ENCODE measurements around the gene DHX35.
"Not testable (repeated sequence)": the region's sequence is repeated elsewhere in the genome, so short reads cannot be mapped to it uniquely, and the experiment has no call there.

DHX35 gene

DNA sequence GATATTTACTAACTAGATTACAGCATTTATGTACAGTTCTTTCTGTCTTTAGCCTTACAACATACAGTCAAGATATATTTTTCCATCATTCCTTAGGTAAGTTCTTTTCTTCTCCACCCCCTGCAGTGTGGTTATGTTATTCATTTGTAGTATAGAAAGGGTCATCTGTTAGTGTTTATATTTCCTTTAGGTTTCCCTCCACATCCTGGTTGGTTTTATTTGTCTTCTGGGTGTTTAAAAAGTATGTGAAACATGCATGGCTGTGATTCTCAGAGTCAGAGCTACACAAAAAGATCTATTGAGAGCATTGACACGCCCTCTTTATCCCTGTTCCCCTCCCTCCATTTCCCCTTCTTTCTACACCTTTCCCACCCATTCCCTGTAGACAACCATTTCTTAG is 20.1 kb downstream of the DHX35 start:
- no peak for FAIRE-seq

DNA sequence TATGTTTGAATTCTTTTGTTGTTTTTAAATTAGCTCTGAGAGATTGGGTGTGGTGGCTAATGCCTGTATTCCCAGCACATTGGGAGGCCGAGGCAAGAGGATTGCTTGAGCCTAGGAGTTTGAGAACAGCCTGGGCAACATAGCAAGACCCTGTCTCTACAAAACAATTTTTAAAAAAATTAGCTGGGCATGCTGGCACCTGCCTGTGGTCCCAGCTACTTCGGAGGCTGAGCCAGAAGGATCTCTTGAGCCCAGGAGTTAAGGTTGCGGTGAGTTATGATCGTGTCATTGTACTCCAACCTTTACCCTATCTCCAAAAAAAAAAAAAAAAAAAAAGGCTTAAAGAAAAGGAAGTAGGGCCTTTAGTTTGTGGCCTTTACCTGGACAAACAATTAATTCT is 22.9 kb downstream of the DHX35 start:
- FAIRE-seq, result no peak

DNA sequence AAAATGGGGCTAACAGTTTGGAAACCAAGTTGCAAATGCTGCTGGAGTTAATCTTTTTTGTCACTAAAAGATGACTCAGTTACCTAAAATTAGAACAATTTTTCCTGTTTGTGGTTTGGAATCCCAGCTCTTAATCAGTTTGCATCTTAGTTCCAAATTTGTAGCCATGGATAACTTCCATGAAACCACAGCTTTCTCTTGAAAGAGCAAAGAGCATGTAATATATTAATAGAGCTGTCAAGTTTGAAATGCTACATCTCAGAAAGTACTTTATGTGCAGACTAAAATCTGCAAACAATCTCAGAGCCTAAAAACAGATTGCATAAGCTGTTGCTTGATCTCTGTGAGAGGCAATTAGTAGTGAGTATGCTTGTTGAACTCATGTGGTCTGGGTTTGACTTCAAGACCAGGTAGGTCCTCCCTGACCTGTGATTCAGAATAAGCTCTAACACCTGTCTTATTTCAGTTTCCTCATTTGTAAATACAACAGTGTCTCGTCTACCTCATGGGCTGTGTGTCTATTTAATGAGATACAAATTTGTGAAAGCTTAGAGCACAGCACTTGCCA is 23.5 kb downstream of the DHX35 start:
- peak; percentile 90 for FAIRE-seq

DNA sequence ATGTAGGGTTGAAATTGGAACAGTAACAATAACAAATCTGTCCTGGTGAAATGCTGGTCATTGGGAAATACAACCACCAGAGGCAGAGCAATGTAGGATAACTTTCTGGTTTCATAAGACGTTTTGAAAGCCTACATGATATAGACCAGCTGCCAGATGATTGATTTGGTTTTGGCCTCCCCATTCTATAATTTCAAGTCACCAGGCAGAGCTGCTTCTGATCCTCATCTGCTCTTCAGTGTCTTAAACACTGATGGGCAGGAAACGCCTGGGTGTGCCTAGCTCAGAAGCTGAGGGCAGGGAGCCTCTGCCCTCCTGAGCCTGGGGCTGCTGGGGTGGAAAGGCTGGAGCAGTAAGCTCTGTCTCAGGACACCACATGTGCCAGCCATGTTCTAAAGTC is 24.5 kb downstream of the DHX35 start:
- FAIRE-seq, result no peak

DNA sequence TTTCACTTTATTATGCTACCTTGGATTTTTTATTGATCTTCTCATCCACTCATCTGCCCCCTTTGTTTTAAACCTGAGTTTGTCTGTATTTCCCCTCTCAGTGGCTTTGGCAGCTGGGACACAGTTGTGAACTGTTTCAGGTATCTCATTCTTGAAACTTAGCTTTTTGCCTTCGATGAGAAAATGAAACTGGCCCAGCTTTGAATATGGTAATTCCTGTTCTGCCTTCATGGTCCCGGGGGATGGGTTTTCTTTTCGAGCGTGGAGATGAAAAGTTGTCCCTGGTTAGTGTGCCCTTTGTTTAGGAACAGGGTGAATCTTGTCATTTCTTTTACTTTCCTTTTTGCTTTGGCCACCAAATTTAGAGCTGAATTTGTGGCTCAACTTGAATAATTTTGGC is 25.6 kb downstream of the DHX35 start:
- FAIRE-seq, result no peak

DNA sequence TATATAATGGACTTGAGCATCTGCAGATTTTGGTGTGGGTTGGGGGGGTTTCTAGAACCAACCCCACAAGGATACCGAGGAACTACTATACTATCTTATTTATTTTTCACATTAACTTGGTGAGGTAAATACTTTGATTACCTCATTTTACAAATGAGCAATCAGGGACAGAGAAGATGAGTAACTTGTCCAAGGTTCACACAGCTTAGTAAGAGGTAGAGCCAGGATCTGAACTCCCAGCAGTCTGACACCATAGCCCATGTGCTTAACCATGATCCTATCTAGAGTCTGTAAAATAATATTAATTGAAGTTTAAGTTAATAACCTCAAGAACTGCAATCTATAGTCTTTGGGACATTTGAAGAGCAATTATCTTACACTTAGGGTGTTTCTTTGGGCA is 28.6 kb downstream of the DHX35 start:
- no peak for FAIRE-seq

DNA sequence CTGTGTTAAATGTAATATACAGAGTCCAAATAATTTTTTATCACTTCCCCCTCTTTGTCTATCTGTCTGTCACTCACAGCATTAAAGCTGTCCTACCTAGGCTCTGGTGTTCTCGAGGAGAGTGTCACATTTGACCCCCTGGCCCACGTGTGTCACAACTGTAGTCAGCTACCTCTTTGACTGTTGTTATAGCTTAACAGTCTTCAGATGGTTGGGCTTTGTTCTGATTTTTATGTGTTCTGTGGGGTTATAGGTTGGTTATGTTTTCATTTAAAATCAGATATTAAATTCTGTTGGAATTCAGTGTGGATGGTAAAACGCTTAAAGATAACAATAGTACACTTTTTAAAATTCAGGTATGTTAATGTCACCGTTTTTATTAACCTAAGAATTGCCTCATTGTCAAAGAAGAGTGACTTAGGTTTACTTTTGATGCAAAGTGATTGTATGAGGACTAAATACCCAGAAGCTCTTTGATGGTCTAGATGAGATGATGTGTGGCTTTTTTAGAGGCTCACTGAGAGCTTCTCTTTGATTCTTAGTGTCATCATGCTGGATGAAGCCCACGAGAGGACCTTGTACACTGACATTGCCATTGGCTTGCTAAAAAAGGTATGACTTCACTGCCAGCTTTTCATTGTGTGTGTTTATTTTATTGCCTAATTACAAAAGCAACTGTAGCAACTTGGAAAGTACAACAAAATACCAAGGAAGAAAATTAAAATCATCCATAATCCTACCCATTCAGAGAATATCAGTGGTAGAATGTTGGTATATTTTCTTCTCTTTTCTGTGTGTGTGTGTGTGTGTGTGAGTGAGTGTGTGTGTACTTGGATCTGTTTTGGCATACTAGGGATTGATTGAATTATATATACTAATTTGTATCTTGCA is 29.9 kb downstream of the DHX35 start:
- no peak for FAIRE-seq

DNA sequence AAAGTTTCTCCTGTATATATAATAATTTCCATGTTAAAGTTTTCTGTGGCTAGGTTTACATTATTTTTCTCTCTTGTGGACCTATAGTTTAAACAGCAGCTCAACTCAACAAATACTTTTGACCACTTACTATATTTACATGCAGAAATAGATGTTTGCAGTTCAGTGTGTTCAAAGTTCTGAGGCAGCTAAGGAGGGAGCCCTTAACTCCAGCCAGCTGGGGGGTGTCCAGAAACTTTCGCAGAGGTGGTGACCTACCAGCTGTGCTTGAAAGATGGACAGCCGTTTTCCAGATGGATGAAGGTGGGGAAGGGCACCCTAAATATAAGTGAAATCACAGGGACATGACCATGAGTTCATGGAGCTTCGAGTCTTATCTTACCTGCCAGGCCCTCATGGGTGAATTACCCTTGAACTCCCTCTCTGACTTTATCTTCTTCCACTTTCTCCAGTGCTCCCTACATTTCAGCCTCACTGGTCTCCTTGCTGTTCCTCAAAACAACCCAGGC is 33.4 kb downstream of the DHX35 start:
- no peak for FAIRE-seq

DNA sequence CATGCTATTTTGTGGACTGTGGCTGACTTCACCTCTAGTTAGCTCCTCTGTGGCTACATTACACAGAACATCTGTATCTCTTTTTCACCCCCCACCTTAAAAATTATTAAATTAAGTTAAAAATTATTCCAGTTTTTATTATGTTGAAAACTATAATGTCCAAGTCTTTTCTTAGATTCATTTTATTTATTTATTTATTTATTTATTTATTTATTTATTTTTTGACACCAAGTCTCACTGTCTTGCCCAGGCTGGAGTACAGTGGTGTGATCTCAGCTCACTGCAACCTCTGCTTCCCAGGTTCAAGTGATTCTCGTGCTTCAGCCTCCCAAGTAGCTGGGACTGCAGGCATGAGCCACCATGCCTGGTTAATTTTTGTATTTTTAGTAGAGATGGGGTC is 34.7 kb downstream of the DHX35 start:
- not testable (repeated sequence) for FAIRE-seq

DNA sequence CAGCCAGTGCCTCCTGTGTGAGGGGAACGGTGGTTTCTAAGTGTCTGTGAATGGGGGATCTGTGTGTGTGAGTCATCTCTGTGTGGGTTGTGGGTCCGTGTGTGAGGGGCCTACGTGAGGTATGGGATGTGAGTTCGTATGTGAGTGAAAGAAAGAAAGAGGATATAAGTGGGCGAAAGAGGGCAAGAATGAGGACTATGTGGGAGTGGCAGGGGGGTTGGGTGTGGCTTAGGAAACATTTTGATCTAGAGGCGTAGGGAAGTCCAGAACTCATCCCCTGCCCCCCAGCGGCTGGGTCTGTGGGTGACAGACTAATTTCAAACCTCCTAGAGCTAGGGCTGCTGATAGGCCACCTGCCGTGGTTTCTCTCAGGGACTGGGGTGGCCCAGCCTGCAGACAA is 35.5 kb downstream of the DHX35 start:
- no peak for FAIRE-seq

DNA sequence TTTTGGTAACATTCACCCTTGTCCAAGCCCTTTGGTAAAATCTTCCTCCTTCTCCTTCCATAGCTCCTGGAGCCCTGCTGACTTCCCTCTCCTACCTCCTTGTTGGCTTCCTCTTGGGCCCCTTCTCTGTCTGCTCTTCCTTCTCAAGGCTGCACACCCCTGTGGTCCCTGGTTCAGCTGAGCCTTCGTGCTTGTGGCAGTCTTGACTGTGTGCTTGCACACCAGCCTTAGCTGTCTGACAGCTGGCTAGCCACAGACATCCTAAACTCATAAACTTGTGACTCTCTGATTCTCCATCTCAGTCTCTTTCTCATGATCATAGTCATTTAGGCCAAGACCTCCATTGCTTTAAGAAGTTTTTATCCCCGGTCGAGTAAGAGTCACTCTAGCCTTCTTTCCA is 37.1 kb downstream of the DHX35 start:
- no peak for FAIRE-seq

DNA sequence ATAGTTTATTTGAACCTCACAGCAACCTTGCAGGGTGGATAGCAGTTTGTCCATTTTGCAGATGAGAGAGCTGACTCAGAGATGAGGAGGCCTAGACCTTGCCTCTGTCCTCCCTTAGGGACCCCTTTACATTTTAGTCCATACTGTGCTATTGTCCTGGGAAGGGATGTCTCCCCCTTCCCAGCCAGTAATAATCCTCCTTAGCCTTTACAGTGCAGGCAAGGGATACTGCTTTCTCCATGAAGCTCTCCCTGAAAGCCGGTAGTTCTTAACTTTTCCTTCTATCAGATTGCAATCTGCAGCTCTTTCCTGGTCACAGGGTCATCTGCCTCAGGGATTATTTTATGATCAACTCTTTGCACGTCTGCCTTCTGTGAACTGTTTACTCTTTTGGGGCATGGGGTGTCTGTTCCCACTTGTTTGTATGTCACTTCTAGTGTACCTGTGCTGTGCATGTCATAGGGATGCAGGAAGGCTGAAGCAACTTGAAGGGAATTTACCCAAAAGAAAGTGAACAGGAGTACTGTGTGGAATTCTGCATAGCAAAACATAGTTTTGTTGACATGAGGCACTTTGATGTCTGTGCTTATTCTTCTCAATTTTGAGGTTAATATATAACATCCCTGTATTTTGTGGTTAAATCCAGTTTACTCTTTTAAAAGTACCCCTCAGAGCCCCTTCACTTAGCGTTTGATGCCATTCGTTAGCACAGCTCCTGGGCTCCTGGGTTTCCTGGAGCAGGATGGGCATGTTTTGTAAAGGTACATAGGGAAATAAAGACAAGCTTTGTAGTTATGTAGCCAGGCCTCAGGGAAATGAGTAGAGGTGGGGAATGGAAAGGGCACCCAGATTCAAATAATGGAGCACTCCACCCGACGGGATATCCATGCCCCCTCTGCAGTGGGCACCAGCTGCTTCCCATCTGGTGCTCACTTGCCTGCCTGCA is 38.1 kb downstream of the DHX35 start:
- no peak for FAIRE-seq

DNA sequence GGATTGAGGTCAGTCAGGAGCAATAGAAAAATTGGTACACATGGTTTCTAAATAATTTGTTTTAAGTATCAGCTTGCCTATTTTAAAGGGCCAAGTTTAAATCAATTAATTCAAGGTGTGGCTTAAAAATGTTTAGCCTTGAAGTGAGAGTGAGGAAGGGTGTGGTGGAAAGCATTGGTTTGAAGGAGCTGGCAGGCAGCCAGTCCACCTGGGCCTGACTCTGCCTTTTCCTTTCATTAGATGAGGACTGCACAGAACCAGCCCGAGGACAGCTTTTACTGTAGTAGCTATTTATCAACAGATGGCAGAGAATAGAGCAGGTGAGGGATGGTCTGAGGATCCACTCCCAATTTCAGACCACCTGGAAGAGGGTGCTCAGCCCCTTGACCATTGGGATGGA is 42.4 kb downstream of the DHX35 start:
- no peak for FAIRE-seq

DNA sequence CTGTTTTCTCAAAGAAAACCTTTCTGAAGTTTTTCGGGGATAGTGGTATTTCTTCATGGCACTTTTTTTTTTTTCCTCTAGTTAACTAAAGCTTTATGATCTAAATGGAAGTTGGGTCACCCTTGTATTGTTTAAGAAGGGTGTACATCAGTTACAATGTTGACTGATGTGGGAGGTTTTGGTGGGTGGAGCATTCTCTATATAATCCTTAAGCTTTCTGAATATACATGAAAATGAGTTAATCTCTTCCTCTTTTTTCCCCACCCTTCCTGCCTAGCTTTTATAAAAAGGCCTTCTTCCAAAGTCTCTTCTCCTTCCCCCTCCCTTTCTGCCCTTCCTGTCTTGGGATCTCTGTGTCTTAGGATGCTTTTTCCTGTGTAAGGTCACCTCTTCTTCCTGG is 47.2 kb downstream of the DHX35 start:
- no peak for FAIRE-seq

DNA sequence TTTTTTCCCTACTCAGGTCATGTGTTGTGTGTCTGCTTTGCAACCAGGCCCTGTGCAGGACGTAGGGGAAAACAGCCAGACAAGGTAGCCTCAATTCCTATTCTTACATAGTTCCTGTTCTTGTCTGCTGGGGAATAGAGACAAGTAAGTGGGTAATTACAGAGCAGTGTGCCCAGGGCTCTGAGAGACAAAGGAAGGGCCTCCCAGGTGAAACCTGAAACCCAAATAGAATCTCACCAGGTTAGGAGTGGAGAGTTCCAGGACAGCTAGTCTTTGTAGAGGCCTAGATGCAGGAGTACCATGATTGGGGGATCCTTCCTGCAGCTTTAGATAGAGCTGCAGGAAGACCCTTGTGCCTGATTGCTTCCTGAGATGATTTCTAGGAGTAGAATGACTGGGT is 48.4 kb downstream of the DHX35 start:
- FAIRE-seq, result no peak

DNA sequence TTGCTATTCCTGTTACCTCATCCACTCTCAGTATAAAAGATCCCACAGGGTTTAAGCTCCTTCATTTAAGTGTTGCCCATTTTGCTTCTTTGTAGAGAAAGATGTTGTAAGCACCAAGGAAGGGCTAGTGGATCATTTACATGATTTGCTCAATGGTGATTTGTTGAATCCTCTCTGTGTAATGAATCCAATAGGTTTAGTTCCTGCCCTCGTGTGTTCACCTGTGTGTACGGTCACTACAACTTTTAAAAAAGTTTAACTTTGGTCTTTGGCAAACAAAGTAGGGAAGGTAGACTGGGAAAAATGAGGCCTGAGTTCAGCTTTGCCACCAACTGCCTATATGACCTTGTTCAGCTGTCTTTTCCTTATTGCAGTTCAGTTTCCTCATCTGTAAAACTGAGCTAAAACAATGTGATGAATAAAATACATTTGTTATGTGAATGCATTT is 51.5 kb downstream of the DHX35 start:
- no peak for FAIRE-seq

DNA sequence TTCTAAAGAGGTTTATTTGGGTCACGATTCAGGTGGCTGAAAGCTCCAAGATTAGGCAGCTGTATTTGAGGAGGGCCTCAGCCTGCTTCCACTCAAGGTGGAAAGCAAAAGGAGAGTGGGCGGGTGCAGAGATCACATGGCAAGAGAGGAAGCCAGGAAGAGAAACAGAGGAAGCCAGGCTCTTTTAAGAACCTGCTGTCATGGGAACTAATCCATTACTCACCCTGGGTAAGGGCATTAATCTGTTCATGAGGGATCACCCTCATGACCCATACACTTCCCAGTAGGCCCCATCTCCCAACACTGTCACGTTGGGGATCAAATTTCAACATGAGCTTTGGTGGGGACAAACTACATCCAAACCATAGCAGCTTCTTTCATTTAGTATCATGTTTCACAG is 53.9 kb downstream of the DHX35 start:
- no peak for FAIRE-seq

DNA sequence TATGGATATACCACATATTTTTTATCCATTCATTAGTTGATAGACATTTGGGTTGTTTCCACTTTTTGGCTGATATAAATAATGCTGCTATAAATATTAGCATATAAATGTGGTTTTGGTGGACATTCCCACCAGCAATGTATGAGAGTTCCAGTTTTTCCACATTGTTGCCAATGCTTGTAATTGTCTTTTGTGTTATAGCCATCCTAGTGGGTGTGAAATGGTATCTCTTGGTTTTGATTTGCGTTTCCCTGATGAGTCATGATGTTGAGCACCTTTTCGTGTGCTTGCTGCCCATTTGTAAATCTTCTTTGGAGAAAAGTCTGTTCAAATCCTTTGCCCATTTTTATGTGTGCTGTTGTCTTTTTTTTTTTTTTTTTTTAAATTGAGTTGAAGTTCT is 54.4 kb downstream of the DHX35 start:
- FAIRE-seq, result no peak

DNA sequence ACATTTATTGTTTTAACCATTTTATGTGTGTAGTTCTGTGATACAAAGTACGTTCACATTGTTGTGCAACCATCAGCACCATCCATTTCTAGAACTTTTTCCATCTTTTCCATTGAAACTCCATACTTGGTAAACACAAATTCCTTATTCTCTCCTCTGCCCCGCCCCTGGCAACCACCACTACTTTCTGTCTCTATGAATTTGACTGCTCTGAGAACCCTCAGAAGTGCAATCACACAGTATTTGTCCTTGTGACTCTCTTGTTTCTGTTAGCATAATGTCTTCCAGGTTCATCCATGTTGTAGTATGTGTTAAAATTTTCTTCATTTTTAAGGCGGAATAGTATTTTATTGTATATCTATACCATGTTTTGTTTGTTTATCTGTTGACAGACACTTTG is 56.9 kb downstream of the DHX35 start:
- no peak for FAIRE-seq

DNA sequence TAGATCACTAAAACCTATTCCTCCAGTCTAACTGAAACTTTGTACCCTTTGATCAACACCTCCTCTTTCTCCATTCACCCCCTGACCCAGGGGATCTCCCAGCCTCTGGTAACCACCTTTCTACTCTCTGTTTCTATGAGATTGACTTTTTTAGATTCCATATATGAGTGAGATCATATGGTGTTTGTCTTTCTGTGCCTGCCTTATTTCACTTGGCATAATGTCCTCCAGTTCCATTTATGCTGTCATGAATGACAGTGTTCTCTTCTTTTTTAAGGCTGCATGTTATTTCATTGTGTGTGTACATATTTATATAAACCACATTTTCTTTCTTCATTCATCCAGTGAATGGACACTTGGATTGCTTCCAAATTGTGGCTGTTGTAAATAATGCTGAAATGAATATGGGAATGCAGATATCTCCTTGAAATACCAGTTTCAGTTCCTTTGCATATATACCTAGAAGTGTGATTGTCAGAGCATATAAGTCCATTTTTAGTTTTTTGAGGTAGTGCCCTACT is 57.7 kb downstream of the DHX35 start:
- FAIRE-seq, result no peak

DNA sequence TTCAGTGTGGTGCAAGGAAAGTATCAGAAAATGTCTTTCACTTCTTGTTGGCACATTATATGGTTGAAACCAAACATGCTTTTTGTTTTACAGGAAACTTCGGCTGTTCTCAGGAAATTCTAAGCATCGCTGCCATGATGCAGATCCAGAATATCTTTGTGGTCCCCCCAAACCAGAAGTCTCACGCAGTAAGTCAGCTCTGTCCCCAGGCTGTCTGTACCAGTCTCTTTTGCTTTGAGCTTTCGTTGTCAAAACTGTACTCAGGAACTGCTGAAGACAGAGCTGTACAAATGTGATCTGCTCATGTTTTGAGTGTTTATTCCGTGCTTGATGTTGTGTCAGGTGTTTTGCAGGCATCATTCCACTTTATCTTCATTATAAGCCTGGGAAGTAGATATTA is 59.6 kb downstream of the DHX35 start:
- no peak for FAIRE-seq

DNA sequence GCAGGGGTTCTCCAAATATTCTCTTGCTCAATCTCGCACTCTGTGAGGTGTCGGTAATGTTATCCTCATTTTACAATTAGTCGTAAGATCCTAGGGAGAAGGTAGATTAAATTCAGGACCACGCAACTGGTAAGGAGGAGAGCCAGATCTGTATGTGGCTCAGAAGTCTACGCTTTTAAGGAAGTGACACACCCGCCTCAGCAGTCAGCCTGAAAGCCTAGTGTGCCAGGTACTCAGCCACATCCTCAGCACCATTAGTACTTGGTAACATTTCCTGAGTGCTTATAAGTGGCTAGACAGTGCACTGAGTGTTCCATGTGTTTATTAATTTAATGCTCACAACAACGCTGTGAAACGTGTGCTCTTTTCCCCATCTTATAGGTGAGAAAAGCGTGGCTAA is 63.7 kb downstream of the DHX35 start:
- no peak for FAIRE-seq

DNA sequence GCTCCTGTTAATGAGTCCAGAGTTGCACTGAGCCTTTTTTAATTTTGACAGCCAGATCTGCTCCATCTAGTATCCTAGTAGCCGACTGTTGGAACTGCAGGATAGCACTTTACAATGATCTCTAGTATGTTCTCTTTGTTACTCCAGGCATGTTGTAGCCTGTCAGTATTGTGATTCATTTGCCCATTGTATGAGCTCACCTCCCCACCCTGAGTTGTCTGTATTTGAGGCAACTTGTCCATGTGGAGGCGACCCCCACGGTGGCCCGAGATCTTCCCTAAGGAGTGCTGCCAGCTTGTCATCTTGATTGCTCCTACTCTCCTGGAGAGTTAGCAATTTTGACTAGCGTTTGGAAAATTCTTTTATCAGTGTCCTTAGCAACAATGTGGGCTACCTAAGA is 67.2 kb downstream of the DHX35 start:
- FAIRE-seq, result no peak
